Breast epithelium (tissue), 4 donors: Measurements from ENCODE around the gene RAMACL. TPM values are rescaled to one million over a fixed set of nuclear protein-coding genes. Genes with fewer than 3 reads are reported as not detected.
A peak's percentile ranks its signal among the peaks of the same experiment; 100 is the strongest.

ENCODE experiments used
- DNase-seq, 2 donors: peaks; one replicate each; pipeline ENCODE4 v3.0.0-alpha.2; 2019; ENCODE audit warnings: low spot score in 2 of 2
- H3K27ac ChIP-seq, 2 donors: fragments of 200-600 bp; sonication (generic) in 1 of 2; one replicate each; pipeline ENCODE4 v1.5.1; 2016 to 2019; ENCODE audit warnings: mild to moderate bottlenecking in 1 of 2
- H3K27me3 ChIP-seq, 2 donors: fragments of 200-600 bp; sonication (generic) in 1 of 2; one replicate each; pipeline versions ENCODE4 v1.5.1 to v1.6.0; 2017 to 2019; ENCODE audit warnings: control low read depth in 1 of 2, mild to moderate bottlenecking in 1 of 2
- H3K36me3 ChIP-seq: fragments of 200-600 bp; one replicate; pipeline ENCODE4 v1.5.1; 2019
- H3K4me1 ChIP-seq, 2 donors: fragments of 200-600 bp; sonication (generic); one replicate each; pipeline ENCODE4 v1.5.1; 2016 to 2019; ENCODE audit warnings: control low read depth in 1 of 2
- H3K4me3 ChIP-seq, 3 donors: fragments of 200-600 bp; sonication (generic); 1 replicate in 2 of 3; 2 replicates in 1 of 3; pipeline ENCODE4 v1.5.1; 2016 to 2019; ENCODE audit warnings: mild to moderate bottlenecking in 3 of 3, moderate library complexity in 2 of 3
- H3K9me3 ChIP-seq, 2 donors: fragments of 200-600 bp; sonication (generic) in 1 of 2; one replicate each; pipeline ENCODE4 v1.5.1; 2016 to 2019; ENCODE audit warnings: control low read depth in 1 of 2
- CTCF ChIP-seq, 3 donors: fragments of 450-650 bp; IDR thresholded peaks; one replicate each; pipeline ENCODE4 v1.5.1; 2016 to 2017; ENCODE audit warnings: antibody characterized with exemption in 3 of 3, mild to moderate bottlenecking in 3 of 3, moderate library complexity in 3 of 3
- POLR2A ChIP-seq: fragments of 450-650 bp; IDR thresholded peaks from one replicate; pipeline ENCODE4 v1.6.1; 2016; ENCODE audit warnings: antibody characterized with exemption, mild to moderate bottlenecking, moderate library complexity
- POLR2AphosphoS5 ChIP-seq, 3 donors: sonication (generic); formaldehyde crosslinking; IDR thresholded peaks; one replicate each; pipeline ENCODE4 v1.6.1; 2017; ENCODE audit warnings: antibody characterized with exemption in 3 of 3
- intact Hi-C: fragments of 100-400 bp; cut with DNase I; formaldehyde crosslinking; loops from one replicate; pipeline ENCODE4 v1.15.1; 2023; ENCODE audit warnings: low total_unique reads
- total RNA-seq, 3 donors: library from RNA; depleted of rRNA; stranded (reverse); fragments of >200 nt; gene quantifications; one replicate each; pipeline ENCODE4 v1.1.0, GENCODE V29; 2016

Gene RAMACL
- total RNA-seq, 3 donors from 2014 or later, result 2.5 to 13.4 (median 2.6) TPM

GRCh38 chr6:166619912-166620311 is 33.4 kb upstream of the RAMACL start:
- Histone ChIP-seq H3K27me3 (no peaks in the 10 kb centered on the region), H3K9me3 (no peaks in the 10 kb centered on the region), H3K4me1 (peaks cover 0 to 13% of the 10 kb centered on the region in 2 donors), H3K4me3 (no peak overlapping the region), H3K27ac (peak overlapping the region; percentile 74 to 79), H3K36me3 (no peaks in the 10 kb centered on the region)
- DNase-seq, result peak in 1 of 2 donors; percentile 75
- TF ChIP-seq POLR2AphosphoS5 (IDR thresholded peaks at IDR 0.05) (peak; percentile 60 to 78 (median 73)), POLR2A (no peak)
- intact Hi-C loops, result loop anchor here (2.0 kb wide), 1 partner anchor 173 kb away; no protein-coding TSS in a partner anchor

GRCh38 chr6:166618866-166619761 is 32.6 kb upstream of the RAMACL start:
- no peak for DNase-seq
- Histone ChIP-seq H3K36me3 (no peaks in the 10 kb centered on the region), H3K9me3 (no peaks in the 10 kb centered on the region), H3K27ac (peak overlapping the region; percentile 68 to 79), H3K4me1 (peaks cover 0 to 13% of the 10 kb centered on the region in 2 donors), H3K27me3 (no peaks in the 10 kb centered on the region), H3K4me3 (no peak overlapping the region)
- intact Hi-C loops, result no loop called here
- TF ChIP-seq POLR2A (no peak), CTCF (IDR thresholded peaks at IDR 0.05) (no peak), POLR2AphosphoS5 (IDR thresholded peaks at IDR 0.05) (no peak)

- TF ChIP-seq CTCF (IDR thresholded peaks at IDR 0.05), result no peak
- no peak for TF ChIP-seq POLR2AphosphoS5 (IDR thresholded peaks at IDR 0.05)
- TF ChIP-seq POLR2A, result no peak
- intact Hi-C loops, result no loop called here
- Histone ChIP-seq H3K4me3 (no peak overlapping the region), H3K27ac (peak overlapping the region in 1 of 2 donors; percentile 79), H3K9me3 (no peaks in the 10 kb centered on the region), H3K27me3 (no peaks in the 10 kb centered on the region), H3K36me3 (no peaks in the 10 kb centered on the region), H3K4me1 (peaks cover 0 to 13% of the 10 kb centered on the region in 2 donors)
- no peak for DNase-seq
Observed at GRCh38 chr6:166618251-166618650, 31.8 kb upstream of the RAMACL start.

- no peak overlapping the region for H3K27ac ChIP-seq
- intact Hi-C loops, result no loop called here
- no peak for DNase-seq
- H3K36me3 ChIP-seq, result no peaks in the 10 kb centered on the region
- TF ChIP-seq POLR2AphosphoS5 (IDR thresholded peaks at IDR 0.05) (no peak), POLR2A (no peak), CTCF (IDR thresholded peaks at IDR 0.05) (no peak)
- H3K4me1 ChIP-seq, result peaks cover 1 to 13% of the 10 kb centered on the region in 2 donors
- H3K4me3 ChIP-seq, result no peak overlapping the region
- no peaks in the 10 kb centered on the region for H3K9me3 ChIP-seq
- H3K27me3 ChIP-seq, result no peaks in the 10 kb centered on the region
Observed at GRCh38 chr6:166617359-166617758, 30.9 kb upstream of the RAMACL start.

GRCh38 chr6:166616261-166617238 is 30.1 kb upstream of the RAMACL start:
- Histone ChIP-seq H3K36me3 (no peaks in the 10 kb centered on the region), H3K27ac (peak overlapping the region in 1 of 2 donors; percentile 73), H3K27me3 (no peaks in the 10 kb centered on the region), H3K9me3 (no peaks in the 10 kb centered on the region), H3K4me1 (peaks cover 3 to 13% of the 10 kb centered on the region in 2 donors), H3K4me3 (no peak overlapping the region)
- intact Hi-C loops, result no loop called here
- no peak for TF ChIP-seq POLR2A
- TF ChIP-seq POLR2AphosphoS5 (IDR thresholded peaks at IDR 0.05), result no peak
- TF ChIP-seq CTCF (IDR thresholded peaks at IDR 0.05), result no peak
- no peak for DNase-seq
